NOMO-1 treated with DMSO at 0.1 percent for 48 hours (cell line): ENCODE data around the gene LMX1B.
A peak's percentile ranks its signal among the peaks of the same experiment; 100 is the strongest.
"Not testable (repeated sequence)": the region's sequence is repeated elsewhere in the genome, so short reads cannot be mapped to it uniquely, and the experiment has no call there.

Experiments used
- DNase-seq: peaks from one replicate; lab custom pipeline; 2025; ENCODE audit not compliant: unreplicated experiment; lab: John Stamatoyannopoulos, UW

LMX1B gene

DNA sequence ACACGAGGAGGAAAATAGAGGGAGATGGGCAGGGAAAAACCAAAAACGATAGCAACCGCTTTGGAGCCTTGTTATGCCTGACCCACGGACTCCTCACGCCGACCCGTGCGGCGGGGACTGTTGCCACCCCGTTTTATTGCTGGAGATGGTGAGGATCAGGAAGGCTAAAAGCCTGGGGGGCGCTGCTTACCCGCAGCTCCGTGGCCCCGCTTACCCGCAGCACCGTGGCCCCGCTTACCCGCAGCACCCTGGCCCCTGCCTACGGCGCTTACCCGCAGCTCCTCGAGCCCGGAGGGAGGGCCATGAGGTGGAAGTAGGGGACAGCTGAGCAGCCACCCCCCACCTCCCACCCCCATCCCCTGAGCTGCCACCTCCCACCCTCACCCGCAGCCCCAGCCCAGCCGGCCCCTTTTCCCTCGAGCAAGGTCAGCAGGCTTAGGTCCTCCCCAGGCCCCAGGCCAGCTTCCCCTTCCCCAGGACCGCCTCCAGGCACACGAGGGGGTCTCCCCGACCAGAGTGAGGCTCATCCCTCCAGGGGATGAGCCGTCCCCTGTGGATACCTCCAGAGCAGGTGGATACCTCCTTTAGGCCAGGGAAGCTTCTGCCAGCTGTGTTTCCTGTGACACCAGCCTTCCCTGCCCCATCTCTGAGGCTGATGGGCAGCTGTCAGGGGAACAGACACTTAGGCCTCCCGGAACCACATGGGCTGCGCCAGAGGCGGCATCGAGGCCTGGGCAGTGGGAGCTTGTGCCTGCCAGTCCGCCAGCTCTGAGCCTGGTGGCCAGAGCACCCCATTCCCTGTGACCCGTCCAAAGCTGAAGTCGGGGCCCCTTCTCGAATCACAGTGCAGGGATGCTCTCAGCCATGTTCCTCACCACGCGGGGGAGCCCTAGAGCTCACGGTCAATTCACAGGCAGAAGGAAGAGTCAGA, 92.3 kb downstream of the LMX1B start:
- DNase-seq, result peak; percentile 61

DNA sequence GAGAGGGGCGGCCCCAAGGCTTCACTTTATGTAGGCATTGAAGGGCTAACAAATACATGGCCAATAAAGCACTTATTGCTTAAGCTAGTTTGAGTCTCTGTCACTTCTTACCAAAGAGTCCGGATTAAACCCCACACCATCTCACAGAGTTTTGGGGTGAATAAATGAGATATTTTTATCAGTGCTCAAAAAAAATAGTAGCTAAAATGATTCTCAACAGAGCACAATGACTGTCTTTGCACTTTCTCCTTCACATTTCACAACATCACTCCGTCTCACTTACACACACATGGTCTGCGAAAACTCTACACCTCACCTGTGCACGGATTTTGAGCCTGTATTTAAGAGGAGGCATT, 92.9 kb downstream of the LMX1B start:
- DNase-seq, result no peak

DNA sequence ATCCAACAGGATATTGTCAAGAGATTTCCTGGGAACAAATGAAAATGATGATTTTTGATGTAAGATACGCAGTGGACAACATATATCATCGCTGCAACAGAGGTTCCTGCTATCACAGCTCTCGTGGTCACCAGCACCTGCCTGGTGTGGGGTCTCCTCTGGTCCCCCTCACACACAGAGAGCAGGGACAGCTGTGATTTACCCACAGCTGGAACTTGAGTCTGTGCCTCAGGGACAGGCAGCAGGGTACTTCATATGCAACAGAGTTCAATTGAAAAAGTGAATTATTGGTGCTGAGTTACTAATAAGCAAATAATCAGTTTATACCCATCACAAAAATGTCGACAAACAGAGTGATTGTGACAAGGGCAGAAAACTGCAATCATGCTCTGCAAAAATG, 93.4 kb downstream of the LMX1B start:
- DNase-seq, result no peak

DNA sequence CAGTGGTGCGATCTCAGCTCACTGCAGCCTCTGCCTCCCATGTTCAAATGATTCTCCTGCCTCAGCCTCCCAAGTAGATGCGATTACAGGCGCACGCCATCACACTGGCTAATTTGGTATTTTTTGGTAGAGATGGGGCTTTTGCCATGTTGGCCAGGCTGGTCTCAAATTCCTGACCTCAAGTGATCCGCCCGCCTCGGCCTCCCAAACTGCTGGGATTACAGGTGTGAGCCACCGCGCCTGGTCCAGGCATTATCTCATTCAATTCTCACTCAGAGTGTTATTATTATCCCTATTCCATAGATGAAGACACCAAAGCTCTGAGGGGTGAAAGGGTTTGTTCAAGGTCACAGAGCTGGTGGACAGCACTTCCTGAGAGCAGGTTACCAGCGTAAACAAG, 94.0 kb downstream of the LMX1B start:
- not testable (repeated sequence) for DNase-seq

DNA sequence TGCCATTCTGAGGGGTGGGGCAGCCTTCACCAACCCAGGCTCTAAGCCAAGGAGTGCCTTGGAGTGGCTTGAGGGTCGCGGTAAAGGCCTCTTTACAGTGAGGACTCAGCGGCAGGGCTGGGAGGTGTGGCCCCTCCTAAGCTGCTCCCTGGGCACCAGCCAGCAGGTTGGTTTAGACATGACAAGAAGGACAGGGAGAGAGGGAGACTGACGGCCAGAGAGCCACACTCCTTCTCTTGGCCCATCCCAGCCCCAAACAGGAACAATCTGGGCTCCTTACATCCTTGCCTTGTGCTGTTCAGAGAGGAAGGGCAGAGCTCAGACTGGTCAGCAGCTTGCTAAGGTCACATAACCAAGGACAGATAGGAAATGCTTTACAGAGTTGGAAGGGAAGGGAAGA, 94.5 kb downstream of the LMX1B start:
- DNase-seq, result no peak

DNA sequence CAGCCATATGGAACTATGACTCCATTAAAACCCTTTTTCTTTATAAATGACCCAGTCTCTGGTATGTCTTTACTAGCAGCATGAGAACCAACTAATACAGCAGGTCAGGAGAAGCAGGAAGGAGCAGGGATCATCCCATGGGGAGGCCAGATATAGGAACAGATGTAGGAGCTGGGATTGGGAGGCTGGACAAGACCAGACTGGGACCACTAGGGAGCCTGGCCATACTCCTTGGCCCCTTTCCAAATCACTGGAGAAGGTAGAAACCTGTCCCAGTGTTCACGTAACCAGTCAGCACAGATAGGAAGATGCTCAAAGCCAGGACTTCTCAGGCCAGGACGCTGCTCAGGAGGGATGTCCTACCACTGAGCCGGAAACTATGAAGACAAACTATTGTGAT, 95.5 kb downstream of the LMX1B start:
- DNase-seq, result no peak

DNA sequence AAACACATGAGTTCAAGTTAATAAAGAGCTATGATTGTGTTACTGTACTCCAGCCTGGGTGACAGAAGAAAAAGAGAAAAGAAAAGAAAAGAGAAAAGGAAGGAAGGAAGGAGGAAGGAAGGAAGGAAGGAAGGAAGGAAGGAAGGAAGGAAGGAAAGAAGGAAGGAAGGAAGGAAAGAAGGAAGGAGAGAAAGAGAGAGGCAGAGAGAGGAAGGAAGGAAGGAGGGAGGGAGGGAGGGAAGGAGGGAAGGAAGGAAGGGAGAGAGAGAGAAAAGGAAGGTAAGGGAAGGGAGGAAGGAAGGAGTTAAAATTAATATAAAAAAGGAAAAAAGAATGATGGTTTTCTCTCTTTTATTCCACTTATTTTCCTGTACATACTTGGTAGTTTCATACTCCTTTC, 101.7 kb downstream of the LMX1B start:
- DNase-seq, result no peak

DNA sequence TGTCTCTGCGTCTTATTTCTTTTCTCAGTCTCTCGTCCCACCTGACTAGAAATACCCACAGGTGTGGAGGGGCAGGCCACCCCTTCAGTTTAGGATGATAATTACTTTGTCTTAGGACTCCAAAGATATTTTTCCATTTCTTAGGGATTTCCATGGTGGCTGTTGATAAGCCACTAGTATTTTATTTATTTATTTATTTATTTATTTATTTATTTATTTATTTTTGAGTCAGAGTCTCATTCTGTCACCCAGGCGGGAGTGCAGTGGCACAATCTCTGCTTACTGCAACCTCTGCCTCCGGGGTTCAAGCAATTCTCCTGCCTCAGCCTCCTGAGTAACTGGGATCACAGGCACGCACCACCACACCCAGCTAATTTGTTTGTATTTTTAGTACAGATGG, 103.7 kb downstream of the LMX1B start:
- not testable (repeated sequence) for DNase-seq

DNA sequence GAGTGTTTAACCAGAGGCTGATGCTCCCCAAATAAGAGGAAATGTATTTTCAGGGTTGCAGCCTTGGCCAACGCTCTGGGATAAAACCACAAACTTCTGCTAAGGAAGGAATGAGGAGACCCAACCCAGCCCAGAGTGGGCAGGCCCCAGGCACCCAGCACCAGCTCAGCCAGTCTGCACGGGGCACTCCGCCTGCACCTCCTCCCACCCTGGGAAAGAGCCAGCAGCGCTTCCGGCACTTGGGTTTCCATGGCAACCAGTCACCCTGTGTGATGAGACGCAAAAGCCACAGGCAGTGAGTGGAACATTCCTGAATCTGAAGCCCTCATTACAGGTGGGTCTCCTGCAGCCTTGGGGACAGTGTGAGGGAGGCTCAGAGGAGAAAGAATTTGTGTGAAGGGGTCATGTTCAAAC, 105.9 kb downstream of the LMX1B start:
- DNase-seq, result peak; percentile 60

DNA sequence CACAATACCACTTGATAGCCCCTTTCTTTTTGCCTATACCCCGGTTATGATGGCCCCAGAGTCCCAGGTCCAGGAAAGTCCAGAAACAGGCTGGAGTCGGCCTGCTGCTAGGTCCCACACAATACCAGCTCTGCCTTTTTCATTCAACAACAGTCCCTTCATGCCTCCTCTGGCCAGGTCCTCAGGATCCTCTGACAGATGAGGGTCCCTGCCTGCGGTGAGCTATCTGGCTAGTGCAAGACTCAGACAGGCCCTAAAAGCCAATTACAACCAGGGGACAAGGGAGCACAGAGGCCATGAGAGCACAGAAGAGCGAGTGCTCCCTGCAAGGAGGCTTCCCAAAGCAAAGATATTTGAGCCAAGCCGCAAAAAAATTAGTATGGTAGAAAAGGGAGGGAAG, 106.3 kb downstream of the LMX1B start:
- DNase-seq, result no peak

DNA sequence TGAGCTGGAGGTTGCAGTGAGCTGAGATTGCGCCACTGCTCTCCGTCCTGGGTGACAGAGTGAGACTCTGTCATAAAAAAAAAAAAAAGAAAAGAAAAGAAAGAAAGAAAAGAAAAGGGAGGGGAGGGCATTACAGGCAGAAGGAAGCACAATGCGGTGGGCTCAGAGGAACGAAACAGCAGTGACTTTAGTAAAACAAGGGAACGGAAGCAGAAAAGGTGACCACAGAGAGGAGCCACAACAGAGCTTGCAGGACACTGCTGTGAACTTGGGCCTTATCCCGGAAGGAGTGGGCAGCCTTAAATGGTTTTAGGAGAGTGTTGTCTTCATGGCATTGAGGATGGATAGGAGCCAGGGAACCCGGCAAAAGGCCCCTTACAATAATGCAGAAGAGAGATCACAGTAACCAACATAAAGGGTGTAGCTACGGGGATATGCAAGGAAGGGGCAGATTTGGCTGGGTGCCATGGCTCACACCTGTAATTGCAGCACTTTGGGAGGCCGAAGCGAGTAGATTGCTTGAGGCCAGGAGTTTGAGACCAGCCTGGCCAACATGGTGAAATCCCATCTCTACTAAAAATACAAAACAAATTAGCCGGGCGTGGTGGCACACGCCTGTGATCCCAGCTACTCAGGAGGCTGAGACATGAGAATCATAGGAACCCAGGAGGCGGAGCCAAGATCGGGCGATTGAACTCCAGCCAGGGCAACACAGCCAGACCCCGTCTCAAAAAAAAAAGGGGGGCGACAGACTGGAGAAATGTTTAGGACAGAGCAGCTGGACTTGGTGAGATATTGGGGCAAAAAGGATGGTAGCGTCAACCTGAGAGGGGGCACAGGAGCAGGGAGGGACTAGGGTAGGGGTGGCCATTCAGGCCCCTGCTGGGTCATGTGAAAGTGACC, 107.2 kb downstream of the LMX1B start:
- DNase-seq, result no peak

DNA sequence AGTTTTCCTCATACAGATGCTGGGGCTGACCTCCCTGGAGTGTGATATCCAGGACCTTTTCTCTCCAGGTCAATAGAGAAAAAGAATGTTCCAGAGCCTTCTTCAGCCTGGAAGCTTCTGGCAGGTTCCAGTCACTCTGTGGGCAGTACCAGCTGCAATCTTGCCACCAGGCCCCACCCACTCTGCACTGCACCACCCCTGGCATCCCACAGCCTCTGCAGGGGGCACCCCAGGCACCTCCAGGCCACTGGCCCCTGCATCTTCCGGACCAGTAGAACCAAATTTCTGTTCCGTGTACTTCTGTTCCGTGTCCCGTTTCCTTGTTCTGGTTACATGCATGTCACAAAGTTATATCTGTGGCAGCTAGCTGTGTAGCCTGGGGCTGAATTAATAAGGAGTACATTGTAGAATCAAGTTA, 107.8 kb downstream of the LMX1B start:
- no peak for DNase-seq

DNA sequence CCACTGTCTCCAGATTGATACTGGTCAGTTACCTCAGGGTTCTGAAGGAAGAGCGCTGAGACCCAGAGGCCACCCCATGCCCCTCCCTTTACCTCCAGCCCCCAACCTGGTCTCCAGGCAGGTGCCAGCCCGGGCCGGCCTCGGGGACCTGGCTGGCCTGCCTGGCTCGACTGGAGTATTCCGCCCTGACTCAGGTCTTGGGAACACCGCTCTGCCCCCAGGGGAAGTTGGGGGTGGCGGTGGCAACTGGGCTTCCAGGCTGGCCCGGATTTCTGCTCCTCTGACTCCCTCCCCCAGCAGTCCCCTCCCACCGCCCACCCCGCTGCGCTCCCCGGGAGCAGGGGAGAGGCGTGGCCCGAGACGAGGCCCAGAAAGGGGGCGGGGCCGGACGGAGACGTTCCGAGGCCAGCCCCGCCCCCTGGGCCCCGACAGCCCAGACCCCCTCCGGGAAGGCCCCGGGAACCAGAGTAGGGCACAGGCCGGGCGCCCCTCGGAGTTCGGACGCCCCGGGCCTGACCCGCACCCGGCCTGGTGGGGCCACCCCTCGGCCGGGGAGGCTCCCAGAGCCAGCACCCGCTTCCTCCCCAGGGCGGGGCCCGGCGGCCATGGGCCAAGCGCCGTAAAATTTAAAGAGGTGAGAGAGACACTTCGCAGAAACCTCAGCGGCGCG, 108.7 kb downstream of the LMX1B start:
- peak; percentile 56 for DNase-seq

DNA sequence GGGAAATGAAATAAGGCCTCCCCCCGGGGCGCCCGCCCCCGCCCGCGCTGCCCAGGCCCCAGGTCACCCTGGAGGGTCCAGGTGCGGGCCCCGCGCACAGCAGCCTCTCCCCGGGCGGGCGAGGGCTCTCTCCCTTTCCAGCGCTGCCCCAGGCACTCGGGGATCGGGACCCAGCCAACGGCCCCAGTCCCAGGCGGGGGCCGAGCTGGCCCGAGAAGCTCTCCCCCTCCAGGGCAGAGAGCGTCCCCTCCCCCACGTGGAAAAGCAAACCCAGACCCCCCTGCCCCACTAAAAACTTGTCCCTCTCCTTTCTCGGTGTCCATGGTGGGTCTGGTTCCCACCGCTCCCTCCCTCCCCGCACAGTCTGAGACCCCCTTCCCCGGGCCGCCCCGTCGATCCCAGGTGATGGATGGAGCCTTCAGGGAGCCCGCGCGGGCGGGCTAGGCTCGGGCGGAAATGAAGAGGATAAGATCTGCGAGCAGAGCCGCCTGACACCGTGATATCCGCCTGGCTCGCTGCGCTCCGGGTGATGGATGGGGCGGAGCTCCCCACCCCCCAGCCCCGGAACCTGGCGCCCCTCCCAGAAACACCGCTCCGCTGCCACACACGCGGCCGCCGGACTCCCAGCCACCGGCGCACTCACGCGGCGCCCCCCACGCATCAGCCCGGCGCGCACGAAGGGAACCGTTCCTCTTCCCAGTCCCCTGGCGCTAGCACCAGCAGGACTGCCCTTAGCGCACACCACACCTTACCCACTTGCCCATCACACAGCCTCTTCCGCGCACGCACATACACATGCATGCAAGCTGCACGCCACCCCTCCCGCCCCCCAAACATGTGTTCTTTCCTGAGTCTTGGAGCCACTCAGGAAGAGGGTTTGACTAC, 109.4 kb downstream of the LMX1B start:
- DNase-seq, result no peak

DNA sequence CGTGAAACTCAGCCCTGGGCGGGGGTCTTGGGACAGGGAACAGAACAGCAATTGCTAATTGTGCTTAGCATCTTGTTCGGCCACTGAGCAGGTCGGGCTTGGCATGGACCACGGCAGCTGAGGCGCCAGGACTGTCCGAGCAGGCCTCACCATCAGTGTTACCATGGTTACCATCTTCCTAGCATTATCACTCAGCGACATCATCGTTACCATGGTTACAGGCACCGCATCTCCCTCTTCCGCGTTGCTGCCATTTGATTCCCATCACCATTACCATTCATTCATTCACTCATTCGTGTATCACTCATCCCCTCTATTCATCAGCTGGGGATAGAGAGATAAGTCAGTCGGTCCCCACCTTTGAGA, 110.1 kb downstream of the LMX1B start:
- no peak for DNase-seq

DNA sequence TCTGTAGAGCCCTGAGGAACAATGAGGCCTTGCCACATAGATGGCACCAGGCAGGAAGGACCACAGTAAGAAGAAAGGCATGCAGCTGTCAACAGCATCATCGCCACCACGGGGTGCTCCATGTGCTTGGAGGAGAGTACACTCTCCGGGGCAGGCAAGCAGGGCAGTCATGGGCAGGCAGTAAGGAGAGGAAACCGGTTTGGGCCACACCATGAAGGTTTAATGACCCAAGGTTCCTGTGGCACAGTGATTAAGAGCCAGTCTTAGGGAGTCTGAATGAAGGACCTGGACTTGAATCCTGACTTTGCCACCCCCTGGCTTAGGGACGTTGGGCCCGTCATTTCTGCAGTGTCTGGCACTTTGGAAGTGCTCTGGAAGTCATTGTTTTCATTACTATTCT, 110.5 kb downstream of the LMX1B start:
- DNase-seq, result no peak

DNA sequence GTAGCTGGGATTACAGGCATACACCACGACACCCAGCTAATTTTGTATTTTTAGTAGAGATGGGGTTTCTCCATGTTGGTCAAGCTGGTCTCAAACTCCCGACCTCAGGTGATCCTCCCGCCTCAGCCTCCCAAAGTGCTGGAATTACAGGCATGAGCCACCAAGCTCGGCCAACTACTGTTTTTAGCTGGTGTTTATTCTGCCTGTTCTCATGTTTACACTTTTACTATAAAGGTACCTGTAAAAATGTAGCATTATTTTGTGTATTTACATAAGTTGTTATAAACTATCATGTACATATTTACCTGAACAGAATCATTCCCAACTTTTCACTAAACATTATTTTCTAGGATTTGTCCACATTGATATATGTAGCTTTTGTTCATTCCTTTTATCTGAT, 111.8 kb downstream of the LMX1B start:
- DNase-seq, result not testable (repeated sequence)

DNA sequence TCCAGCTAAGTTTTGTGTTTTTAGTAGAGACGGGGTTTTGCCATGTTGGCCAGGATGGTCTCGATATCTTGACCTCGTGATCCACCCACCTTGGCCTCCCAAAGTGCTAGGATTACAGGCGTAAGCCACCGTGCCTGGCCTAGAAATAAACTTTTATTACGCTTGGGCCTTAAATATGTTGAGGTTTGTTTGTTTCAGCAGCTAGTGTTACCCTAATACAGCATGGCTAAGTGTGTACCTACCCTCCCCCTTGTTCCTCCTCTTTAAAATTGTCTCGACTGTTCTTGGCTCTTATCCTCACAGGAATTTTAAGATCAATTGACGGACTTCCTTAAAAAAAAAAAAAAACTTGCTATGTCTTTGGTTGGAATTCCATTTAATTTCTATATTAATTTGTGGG, 114.5 kb downstream of the LMX1B start:
- not testable (repeated sequence) for DNase-seq

DNA sequence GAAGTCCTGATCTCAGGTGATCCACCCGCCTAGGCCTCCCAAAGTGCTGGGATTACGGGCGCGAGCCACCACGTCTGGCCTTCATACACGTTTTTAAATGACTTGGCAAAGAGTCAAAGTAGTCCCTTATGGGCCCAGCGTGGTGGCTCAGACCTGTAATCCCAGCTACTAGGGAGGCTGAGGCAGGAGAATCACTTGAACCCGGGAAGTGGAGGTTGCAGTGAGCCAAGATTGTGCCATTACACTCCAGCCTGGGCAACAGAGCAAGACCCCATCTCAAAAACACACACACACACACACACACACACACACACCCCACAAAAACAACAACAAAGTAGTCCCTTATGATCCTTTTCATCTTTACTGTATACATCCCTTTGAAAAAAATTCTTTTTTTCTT, 116.9 kb downstream of the LMX1B start:
- not testable (repeated sequence) for DNase-seq

DNA sequence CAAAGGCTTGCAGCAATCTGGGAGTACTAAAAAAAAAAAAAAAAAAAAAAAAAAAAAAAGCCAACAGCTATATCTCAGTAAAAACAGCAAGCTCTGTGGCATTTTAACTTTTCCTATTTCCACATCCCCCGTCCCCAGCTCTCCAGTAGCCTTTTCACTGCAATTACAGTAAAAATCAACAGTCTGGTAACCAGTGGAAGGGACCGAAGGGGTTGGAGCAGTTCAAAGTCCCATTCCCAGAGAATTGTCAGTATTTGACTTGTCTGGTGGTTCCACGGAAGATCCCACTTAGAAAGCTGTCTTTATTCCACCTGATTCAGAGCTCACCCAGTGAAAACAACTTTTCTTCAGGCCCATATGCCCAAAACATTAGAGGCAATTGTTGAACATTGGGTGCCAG, 119.3 kb downstream of the LMX1B start:
- DNase-seq, result no peak

DNA sequence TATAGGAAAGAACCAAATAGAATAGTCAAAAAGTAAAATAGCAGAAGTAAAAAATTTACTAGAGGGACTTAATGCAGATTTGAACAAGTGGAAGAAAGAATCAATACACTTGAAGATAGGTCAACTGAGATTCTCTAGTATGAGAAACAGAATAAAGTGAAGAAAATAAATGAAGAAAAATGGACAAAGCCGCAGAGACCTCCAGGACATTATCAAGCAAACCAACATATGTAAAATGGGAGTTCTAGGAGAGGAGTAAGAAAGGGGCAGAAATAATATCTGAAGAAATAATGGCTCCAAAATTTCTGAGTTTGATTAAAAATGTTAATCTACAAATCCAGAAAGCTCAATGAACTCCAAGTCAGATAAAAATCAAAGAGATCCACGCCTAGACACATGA, 121.1 kb downstream of the LMX1B start:
- no peak for DNase-seq
